ENCODE measurements around the gene RBM33. TPM values are rescaled to one million over a fixed set of nuclear protein-coding genes. Genes with fewer than 3 reads are reported as not detected.

The RBM33 gene
- total and polyA plus RNA-seq, 2 of the 8 experiments (the other 6 are each of a cell fraction or from before 2014, with no cell fraction given) = 16.5 to 64.6 TPM

DNA sequence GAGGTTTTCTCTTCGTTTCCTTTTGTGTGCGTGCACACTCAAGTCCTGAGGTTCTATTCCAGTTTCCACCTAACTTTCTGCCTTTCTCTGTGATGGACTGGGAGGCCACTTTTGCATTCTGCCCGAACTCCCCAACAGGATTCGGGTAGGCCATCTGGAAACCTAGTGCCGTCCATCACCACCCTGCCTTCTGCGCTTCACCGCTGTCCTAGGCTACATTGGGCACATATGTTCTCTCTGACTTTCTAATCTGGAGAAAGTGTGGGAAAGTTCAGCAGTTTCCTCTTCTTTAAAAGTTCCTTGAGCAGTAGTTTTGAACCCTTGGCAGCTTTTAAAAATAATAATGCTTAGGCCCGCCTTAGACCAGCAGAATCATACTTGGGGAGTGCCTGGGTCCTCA lies 121.0 kb downstream of the RBM33 start (continued):
- TF ChIP-seq, protein P1, sequence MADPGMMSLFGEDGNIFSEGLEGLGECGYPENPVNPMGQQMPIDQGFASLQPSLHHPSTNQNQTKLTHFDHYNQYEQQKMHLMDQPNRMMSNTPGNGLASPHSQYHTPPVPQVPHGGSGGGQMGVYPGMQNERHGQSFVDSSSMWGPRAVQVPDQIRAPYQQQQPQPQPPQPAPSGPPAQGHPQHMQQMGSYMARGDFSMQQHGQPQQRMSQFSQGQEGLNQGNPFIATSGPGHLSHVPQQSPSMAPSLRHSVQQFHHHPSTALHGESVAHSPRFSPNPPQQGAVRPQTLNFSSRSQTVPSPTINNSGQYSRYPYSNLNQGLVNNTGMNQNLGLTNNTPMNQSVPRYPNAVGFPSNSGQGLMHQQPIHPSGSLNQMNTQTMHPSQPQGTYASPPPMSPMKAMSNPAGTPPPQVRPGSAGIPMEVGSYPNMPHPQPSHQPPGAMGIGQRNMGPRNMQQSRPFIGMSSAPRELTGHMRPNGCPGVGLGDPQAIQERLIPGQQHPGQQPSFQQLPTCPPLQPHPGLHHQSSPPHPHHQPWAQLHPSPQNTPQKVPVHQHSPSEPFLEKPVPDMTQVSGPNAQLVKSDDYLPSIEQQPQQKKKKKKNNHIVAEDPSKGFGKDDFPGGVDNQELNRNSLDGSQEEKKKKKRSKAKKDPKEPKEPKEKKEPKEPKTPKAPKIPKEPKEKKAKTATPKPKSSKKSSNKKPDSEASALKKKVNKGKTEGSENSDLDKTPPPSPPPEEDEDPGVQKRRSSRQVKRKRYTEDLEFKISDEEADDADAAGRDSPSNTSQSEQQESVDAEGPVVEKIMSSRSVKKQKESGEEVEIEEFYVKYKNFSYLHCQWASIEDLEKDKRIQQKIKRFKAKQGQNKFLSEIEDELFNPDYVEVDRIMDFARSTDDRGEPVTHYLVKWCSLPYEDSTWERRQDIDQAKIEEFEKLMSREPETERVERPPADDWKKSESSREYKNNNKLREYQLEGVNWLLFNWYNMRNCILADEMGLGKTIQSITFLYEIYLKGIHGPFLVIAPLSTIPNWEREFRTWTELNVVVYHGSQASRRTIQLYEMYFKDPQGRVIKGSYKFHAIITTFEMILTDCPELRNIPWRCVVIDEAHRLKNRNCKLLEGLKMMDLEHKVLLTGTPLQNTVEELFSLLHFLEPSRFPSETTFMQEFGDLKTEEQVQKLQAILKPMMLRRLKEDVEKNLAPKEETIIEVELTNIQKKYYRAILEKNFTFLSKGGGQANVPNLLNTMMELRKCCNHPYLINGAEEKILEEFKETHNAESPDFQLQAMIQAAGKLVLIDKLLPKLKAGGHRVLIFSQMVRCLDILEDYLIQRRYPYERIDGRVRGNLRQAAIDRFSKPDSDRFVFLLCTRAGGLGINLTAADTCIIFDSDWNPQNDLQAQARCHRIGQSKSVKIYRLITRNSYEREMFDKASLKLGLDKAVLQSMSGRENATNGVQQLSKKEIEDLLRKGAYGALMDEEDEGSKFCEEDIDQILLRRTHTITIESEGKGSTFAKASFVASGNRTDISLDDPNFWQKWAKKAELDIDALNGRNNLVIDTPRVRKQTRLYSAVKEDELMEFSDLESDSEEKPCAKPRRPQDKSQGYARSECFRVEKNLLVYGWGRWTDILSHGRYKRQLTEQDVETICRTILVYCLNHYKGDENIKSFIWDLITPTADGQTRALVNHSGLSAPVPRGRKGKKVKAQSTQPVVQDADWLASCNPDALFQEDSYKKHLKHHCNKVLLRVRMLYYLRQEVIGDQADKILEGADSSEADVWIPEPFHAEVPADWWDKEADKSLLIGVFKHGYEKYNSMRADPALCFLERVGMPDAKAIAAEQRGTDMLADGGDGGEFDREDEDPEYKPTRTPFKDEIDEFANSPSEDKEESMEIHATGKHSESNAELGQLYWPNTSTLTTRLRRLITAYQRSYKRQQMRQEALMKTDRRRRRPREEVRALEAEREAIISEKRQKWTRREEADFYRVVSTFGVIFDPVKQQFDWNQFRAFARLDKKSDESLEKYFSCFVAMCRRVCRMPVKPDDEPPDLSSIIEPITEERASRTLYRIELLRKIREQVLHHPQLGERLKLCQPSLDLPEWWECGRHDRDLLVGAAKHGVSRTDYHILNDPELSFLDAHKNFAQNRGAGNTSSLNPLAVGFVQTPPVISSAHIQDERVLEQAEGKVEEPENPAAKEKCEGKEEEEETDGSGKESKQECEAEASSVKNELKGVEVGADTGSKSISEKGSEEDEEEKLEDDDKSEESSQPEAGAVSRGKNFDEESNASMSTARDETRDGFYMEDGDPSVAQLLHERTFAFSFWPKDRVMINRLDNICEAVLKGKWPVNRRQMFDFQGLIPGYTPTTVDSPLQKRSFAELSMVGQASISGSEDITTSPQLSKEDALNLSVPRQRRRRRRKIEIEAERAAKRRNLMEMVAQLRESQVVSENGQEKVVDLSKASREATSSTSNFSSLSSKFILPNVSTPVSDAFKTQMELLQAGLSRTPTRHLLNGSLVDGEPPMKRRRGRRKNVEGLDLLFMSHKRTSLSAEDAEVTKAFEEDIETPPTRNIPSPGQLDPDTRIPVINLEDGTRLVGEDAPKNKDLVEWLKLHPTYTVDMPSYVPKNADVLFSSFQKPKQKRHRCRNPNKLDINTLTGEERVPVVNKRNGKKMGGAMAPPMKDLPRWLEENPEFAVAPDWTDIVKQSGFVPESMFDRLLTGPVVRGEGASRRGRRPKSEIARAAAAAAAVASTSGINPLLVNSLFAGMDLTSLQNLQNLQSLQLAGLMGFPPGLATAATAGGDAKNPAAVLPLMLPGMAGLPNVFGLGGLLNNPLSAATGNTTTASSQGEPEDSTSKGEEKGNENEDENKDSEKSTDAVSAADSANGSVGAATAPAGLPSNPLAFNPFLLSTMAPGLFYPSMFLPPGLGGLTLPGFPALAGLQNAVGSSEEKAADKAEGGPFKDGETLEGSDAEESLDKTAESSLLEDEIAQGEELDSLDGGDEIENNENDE (IDR thresholded peaks at IDR 0.05; ENCODE audit: insufficient replicate concordance, low read length) = no peak
- no peak for TF ChIP-seq TEAD4 (IDR thresholded peaks at IDR 0.05; ENCODE audit: low read depth, low read length)
- TF ChIP-seq JUN (IDR thresholded peaks at IDR 0.05; ENCODE audit: low read depth, low read length) = no peak
- TF ChIP-seq, protein P2, sequence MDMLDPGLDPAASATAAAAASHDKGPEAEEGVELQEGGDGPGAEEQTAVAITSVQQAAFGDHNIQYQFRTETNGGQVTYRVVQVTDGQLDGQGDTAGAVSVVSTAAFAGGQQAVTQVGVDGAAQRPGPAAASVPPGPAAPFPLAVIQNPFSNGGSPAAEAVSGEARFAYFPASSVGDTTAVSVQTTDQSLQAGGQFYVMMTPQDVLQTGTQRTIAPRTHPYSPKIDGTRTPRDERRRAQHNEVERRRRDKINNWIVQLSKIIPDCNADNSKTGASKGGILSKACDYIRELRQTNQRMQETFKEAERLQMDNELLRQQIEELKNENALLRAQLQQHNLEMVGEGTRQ (IDR thresholded peaks at IDR 0.05; ENCODE audit: low read length) = no peak
- TF ChIP-seq EP300 (IDR thresholded peaks at IDR 0.05; ENCODE audit: borderline replicate concordance in 1 of 2, low read depth in 2 of 2, low read length in 2 of 2) = no peak
- TF ChIP-seq FOSL1 (IDR thresholded peaks at IDR 0.05; ENCODE audit: insufficient read depth, low read depth, low read length) = no peak
- no peak for TF ChIP-seq GTF2F1 (IDR thresholded peaks at IDR 0.05; ENCODE audit: borderline replicate concordance, low read depth, low read length)
- TF ChIP-seq EGR1 (IDR thresholded peaks at IDR 0.05; ENCODE audit: borderline replicate concordance, low read depth, low read length) = no peak
- no peak for TF ChIP-seq KDM1A (IDR thresholded peaks at IDR 0.05; ENCODE audit: borderline replicate concordance, low read length)
- no peak for TF ChIP-seq BRCA1 (IDR thresholded peaks at IDR 0.05; ENCODE audit: low read depth, low read length)
- TF ChIP-seq CHD1 (IDR thresholded peaks at IDR 0.05; ENCODE audit: low read depth, low read length) = no peak
